Thymus (tissue), 11 donors: Measurements from ENCODE around the gene CCDC27. TPM values are rescaled to one million over a fixed set of nuclear protein-coding genes. Genes with fewer than 3 reads are reported as not detected.

Experiments used
- DNase-seq, 9 donors: peaks; one replicate each; pipeline ENCODE4 v3.0.0-alpha.2; 2013; ENCODE audit warnings: low spot score in 9 of 9, low read depth in 6 of 9, missing footprints in 1 of 9
- H3K27ac ChIP-seq, 2 donors: one replicate each; pipeline ENCODE4 v1.5.1; 2013; ENCODE audit warnings: control low read depth in 1 of 2, low read depth in 1 of 2, low read length in 1 of 2, mild to moderate bottlenecking in 1 of 2, moderate library complexity in 1 of 2
- H3K27me3 ChIP-seq, 2 donors: one replicate each; pipeline ENCODE4 v1.5.1; 2013; ENCODE audit warnings: low read length in 1 of 2; ENCODE audit not compliant: control insufficient read depth in 2 of 2, insufficient read depth in 1 of 2
- H3K36me3 ChIP-seq, 2 donors: one replicate each; pipeline ENCODE4 v1.5.1; 2013; ENCODE audit warnings: low read length in 1 of 2, mild to moderate bottlenecking in 1 of 2, moderate library complexity in 1 of 2; ENCODE audit not compliant: control insufficient read depth in 2 of 2, insufficient read depth in 2 of 2
- H3K4me1 ChIP-seq, 2 donors: one replicate each; pipeline ENCODE4 v1.5.1; 2013; ENCODE audit warnings: low read length in 2 of 2; ENCODE audit not compliant: control insufficient read depth in 2 of 2, insufficient read depth in 2 of 2
- H3K4me3 ChIP-seq, 2 donors: one replicate each; pipeline ENCODE4 v1.5.1; 2013; ENCODE audit warnings: low read length in 2 of 2, control low read depth in 1 of 2, mild to moderate bottlenecking in 1 of 2
- H3K9me3 ChIP-seq, 2 donors: one replicate each; pipeline ENCODE4 v1.5.1; 2013; ENCODE audit warnings: low read length in 1 of 2, mild to moderate bottlenecking in 1 of 2; ENCODE audit not compliant: control insufficient read depth in 2 of 2, insufficient read depth in 1 of 2
- WGBS: extraction: QIAGEN DNeasy Blood & Tissue Kit; methylation state at CpG from one replicate; pipeline ENCODE4 v1.1.7; 2013; 5-methylcytosine and 5-hydroxymethylcytosine counted together
- polyA plus RNA-seq: library from polyadenylated mRNA; stranded (reverse); fragments of 200-250 nt; gene quantifications from one replicate; pipeline ENCODE4 v1.2.3, GENCODE V29; 2013
- total RNA-seq: library from RNA; stranded (reverse); fragments of 120-200 nt; gene quantifications from one replicate; pipeline ENCODE4 v1.2.4, GENCODE V29; 2013
- donor health status: healthy.

The CCDC27 gene
- total and polyA plus RNA-seq, 2 donors, result 0.02 TPM; not detected in 1

DNA sequence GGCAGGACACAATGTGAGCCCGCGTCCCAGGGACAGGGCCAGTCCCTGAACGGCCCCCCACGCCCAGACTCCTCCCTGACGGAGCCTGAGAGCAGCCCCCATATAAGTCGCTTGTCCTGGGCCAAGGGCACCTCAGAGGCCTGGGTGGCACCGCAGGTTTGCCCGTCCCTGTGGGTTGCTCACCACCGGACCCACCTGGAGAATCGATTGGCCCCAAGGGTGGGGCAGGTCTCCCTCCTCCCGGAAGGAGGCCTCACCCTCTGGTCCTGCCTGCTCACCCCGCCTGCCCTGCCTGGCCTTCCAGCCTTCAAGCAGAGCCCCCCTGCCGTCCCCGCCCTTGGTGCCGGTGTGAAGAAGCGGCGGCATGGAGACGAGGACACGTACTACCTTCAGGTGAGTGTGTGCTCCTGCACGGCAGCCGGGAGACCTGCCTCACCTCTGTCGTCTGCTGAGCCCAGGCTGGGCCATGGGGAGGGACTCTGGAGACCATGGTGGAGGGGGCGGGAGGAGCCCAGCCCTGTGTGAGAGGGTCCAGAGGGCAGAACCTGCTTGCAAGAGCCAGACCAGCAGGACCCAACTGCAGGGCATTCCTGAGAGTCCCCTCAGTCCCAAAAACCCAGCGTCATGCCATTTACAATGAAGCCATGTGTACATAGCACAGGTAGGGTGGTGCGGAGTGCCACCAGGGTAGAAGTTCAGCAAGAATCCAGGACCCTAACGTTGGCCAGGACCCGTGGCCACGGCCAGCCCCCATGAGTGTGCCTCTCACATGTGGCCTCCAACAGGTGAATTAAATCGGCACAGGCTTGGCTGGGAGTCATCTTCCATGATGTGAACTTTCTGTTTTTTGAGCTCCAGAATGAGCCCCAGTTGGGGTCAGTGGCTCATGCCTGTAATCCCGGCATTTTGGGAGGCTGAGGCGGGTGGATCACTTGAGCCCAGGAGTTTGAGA lies 24.1 kb upstream of the CCDC27 start:
- H3K27me3 ChIP-seq, result peaks cover 0 to 23% of the 10 kb centered on the region in 2 donors

GRCh38 chr1:3729594-3730542 lies 22.4 kb upstream of the CCDC27 start:
- Histone ChIP-seq H3K27ac (no peak overlapping the region), H3K27me3 (peaks cover 0 to 24% of the 10 kb centered on the region in 2 donors)
- DNase-seq, result no peak

More for the DNA sequence above, 24.1 kb upstream of the CCDC27 start:
- Histone ChIP-seq H3K27ac (no peak overlapping the region), H3K36me3 (no peaks in the 10 kb centered on the region), H3K4me1 (no peaks in the 10 kb centered on the region), H3K9me3 (no peaks in the 10 kb centered on the region), H3K4me3 (no peak overlapping the region)
- no peak for DNase-seq
- WGBS, result 92% methylated on average over 31 of the region's 31 CpGs

GRCh38 chr1:3730543-3731247 lies 21.6 kb upstream of the CCDC27 start:
- Histone ChIP-seq H3K9me3 (no peaks in the 10 kb centered on the region), H3K27me3 (peaks cover 0 to 24% of the 10 kb centered on the region in 2 donors), H3K36me3 (peaks cover 0 to 8% of the 10 kb centered on the region in 2 donors), H3K27ac (no peak overlapping the region), H3K4me1 (peaks cover 0 to 2% of the 10 kb centered on the region in 2 donors), H3K4me3 (no peak overlapping the region)
- WGBS, result 65% methylated on average over 25 of the region's 25 CpGs
- no peak for DNase-seq

More at GRCh38 chr1:3729594-3730542, 22.4 kb upstream of the CCDC27 start:
- peaks cover 0 to 5% of the 10 kb centered on the region in 2 donors for H3K36me3 ChIP-seq
- peaks cover 0 to 2% of the 10 kb centered on the region in 2 donors for H3K4me1 ChIP-seq
- H3K9me3 ChIP-seq, result no peaks in the 10 kb centered on the region
- WGBS, result 81% methylated on average over 32 of the region's 32 CpGs
- no peak overlapping the region for H3K4me3 ChIP-seq

DNA sequence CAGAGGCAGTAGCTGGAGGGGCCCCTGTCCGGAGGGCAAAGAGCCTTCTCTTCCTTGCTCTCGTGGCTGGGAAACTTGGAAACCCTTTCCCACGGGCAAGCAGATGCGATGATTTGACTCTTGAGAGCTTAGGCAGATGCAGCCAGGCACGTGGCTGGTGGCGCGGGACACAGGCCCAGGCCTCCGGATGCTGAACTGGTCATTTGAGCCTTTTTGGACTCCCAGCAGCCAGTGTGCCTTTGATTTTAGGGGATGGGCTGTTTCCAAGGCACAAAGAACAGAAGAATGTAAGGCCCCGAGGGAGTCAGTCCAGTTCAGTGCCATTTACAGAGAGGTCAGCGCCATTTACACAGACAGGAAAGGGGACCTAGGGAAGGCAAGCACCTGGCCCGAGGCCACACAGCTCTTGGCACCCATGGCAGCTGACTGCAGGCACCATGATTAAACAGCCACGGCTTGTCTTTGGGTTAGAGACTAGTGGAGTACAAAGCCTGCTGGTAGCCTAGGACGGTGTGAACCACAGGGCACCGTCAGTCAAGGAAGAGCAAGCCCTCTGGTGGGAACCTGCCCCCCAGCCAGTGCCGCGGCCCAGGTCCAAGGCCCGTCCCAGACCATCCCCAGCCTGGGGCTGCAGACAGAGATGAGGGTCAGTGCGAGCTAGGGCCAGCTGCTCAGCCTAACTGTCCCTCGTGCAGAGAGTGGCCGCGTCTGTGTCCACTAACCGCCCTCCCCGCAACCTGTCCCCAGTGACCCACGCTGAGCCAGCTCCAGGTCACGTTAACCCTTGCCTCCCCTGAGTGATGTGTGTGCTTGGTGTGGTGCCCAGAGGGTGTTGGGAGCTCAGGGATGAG lies 20.4 kb upstream of the CCDC27 start:
- H3K4me3 ChIP-seq, result no peak overlapping the region
- no peaks in the 10 kb centered on the region for H3K9me3 ChIP-seq
- H3K36me3 ChIP-seq, result peaks cover 0 to 8% of the 10 kb centered on the region in 2 donors
- H3K27me3 ChIP-seq, result peaks cover 0 to 24% of the 10 kb centered on the region in 2 donors
- H3K4me1 ChIP-seq, result peaks cover 0 to 5% of the 10 kb centered on the region in 2 donors
- H3K27ac ChIP-seq, result no peak overlapping the region
- 91% methylated on average over 25 of the region's 25 CpGs for WGBS
- no peak for DNase-seq

DNA sequence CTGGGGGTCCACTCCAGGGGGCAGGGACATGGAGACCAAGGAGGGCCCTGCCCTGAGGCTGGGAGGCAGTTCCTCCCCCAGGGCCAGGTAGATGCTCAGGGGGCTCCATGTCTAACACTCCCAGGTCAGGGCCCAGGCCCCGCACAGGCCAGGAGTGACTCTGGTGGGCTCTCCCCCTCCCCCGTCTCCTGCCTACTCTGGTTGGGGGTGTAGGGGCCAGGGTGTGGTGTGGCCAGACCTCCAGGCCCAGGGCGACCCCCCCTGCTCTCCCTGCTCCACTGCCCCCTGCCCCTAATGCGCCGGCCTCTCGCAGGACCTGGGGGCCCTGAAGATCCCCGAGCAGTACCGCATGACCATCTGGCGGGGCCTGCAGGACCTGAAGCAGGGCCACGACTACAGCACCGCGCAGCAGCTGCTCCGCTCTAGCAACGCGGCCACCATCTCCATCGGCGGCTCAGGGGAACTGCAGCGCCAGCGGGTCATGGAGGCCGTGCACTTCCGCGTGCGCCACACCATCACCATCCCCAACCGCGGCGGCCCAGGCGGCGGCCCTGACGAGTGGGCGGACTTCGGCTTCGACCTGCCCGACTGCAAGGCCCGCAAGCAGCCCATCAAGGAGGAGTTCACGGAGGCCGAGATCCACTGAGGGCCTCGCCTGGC lies 19.7 kb upstream of the CCDC27 start:
- Histone ChIP-seq H3K27me3 (peaks cover 0 to 23% of the 10 kb centered on the region in 2 donors), H3K4me1 (peaks cover 0 to 5% of the 10 kb centered on the region in 2 donors), H3K36me3 (peaks cover 0 to 8% of the 10 kb centered on the region in 2 donors), H3K9me3 (no peaks in the 10 kb centered on the region), H3K4me3 (no peak overlapping the region), H3K27ac (no peak overlapping the region)
- 47% methylated on average over 37 of the region's 37 CpGs for whole genome bisulfite sequencing
- no peak for DNase-seq

GRCh38 chr1:3733094-3733882 lies 19.0 kb upstream of the CCDC27 start:
- DNase-seq, result no peak
- WGBS, result 89% methylated on average over 29 of the region's 29 CpGs

DNA sequence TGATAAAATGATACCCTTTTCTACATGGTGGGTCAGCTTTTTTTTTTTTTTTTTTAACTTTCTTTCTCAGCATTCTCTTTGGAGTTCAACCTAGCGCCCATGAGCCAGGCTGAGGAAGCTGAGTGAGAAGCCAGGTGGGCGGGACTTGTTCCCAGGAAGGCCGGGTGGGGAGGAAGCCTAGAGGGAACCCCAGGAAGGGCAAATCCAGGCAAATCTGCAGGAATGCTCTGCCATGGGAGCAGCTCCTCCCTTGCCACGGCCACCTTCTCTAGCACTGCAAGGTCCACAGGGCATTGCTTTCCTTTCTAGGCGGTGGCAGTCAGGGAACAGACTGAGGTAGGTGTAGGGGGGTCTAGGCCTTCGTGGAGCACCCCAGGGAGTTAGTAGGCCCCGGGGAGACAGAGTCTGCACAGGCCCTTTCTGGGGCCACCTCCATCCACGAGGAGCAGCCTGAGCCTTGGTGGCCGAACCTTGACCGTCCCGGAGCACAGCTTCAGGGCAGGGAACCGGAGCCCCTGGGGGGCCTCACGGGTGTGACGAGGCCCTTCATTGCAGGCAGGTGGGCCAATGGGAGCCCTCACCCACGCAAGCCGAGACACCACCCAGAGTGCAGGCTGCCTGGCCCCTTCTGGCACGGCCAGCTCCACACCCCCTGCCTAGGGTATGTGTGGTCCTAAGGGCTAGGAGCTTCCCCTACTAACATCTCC lies 18.2 kb upstream of the CCDC27 start:
- peaks cover 5 to 15% of the 10 kb centered on the region in 2 donors for H3K36me3 ChIP-seq
- H3K27me3 ChIP-seq, result peaks cover 0 to 19% of the 10 kb centered on the region in 2 donors
- no peak for DNase-seq

More at GRCh38 chr1:3733094-3733882, 19.0 kb upstream of the CCDC27 start:
- Histone ChIP-seq H3K4me1 (peaks cover 0 to 5% of the 10 kb centered on the region in 2 donors), H3K4me3 (no peak overlapping the region), H3K9me3 (no peaks in the 10 kb centered on the region), H3K27ac (peak overlapping the region in 1 of 2 donors; percentile 12), H3K27me3 (peaks cover 0 to 19% of the 10 kb centered on the region in 2 donors), H3K36me3 (peaks cover 0 to 11% of the 10 kb centered on the region in 2 donors)

More for the DNA sequence above, 18.2 kb upstream of the CCDC27 start:
- H3K9me3 ChIP-seq, result no peaks in the 10 kb centered on the region
- H3K4me3 ChIP-seq, result no peak overlapping the region
- peaks cover 0 to 5% of the 10 kb centered on the region in 2 donors for H3K4me1 ChIP-seq
- 92% methylated on average over 17 of the region's 17 CpGs for WGBS
- H3K27ac ChIP-seq, result peak overlapping the region in 1 of 2 donors; percentile 5
